GM21529 (cell line): ENCODE results near the gene AVPI1.
"Not testable (repeated sequence)": the region's sequence is repeated elsewhere in the genome, so short reads cannot be mapped to it uniquely, and the experiment has no call there.

Experiments
- ATAC-seq: cut with Tn5 transposase; IDR thresholded peaks from one replicate; pipeline ENCODE4 v1.9.1; 2021; ENCODE audit not compliant: unreplicated experiment

The AVPI1 gene

GRCh38 chr10:97683556-97684367, 3.3 kb downstream of the AVPI1 start:
- no peak for ATAC-seq

GRCh38 chr10:97682042-97682441, 5.0 kb downstream of the AVPI1 start:
- no peak for ATAC-seq

DNA sequence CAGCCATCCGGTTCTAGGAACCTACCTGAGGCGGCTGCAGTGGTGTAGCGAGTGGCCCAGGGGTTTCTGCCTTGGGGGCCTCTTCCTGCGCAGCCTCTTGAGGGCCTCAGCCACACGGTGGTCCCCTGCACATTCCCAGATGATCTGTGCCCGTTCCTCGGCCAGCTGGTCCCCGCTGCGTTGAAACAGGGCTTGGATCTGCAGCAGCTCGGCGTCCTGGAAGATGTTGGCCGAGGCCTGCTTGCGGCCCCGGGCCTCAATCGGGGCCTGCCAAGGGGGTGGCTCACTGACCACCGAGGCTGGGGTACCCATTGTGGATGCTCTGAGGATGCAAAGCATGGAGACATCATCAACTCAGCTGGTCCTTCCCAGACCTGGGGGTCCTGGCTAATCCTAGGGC, 7.4 kb downstream of the AVPI1 start:
- no peak for ATAC-seq

DNA sequence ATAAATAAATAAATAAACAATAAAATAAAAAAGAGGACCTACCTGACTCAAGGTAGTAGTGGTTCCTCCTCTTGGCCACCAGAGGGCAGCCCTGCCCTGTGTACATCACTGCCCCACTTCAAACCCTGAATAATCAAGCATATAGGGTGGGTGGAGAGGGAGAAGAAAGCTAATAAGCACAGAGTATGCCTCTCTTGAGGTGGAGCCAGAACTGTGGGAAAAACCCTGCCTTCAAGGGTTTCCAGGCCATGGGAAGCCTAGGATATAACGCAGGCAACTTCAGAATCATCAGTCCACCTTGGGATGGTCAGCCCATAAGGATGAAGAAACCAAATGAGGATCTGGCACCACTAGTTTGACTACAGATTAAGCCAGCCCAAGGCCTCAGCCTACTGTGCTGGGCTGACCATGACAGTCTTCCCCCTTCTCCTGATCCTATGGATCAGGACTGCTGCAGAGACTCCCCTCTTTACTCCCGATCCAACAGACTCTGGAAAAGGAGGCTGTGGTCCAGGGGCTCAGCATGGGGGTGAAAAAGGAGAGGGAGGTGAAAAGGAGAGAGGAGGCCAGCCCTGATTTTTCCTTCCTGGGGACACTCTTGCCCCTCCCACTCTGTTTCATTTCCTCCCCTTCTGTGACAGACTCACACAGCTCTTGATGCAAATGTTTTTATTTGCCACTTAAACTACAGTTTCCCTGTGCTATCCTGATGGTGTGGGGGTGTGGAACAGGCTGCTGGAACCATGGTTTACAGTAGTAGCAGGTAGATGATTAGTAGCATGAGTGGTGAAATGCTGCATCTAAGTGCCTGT, 10.1 kb downstream of the AVPI1 start:
- ATAC-seq: peak; percentile 79

DNA sequence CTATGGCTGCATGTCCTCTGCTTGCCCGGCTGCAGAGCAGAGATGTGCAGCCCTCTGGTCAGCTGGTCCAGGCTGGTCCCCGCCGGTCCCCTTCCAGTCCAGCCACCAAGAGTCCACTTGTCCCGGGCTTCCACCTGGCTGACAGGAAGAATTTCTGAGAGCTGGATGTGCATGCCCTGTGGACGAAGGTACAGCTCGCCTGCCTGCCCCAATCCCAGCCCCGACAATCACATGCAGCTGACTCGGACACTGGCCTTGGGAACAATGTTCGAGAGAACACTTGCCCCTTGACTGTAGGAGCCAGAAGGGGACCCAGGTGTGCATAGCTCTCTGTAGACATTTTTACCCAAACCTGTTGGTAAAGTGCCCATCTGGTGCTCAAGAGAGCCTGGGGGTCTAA, 11.8 kb downstream of the AVPI1 start:
- no peak for ATAC-seq

DNA sequence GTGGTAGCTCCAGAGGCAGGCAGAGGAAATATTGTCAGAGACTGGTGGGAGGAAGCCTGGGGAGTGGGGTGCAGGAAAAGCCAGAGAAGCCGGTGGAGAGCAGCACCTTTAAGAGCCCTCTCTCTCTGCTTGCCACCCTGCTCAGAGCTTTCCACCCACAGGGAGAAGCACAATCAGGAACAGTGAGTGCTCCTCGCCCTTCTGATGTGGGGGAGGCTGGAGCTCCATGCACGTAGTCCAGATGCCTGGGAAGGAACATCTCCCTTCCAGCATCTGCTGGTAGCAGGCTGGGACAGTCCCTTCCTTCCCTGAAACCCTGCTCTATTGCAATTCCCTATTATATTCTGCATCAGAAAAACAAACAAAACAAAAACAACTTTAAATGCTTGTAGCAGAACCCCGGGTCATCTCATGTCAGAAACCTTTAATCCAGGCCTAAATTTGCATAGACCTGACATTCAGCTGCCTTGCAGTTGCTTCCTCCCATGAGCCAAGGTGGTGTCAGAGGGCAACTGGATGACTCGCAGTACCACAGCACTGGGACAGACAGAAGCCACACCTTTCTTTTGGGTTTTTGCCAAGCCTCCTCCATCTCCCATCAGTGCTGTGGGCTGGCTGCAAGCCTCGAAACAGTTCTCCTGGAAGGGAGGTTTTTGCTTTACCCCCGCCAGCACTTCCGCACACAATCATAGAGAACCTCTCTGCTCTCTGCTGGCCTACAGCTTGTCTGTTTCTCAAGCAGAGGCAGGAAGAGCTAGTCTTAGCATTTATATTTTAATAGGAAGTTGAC, 13.1 kb downstream of the AVPI1 start:
- no peak for ATAC-seq

DNA sequence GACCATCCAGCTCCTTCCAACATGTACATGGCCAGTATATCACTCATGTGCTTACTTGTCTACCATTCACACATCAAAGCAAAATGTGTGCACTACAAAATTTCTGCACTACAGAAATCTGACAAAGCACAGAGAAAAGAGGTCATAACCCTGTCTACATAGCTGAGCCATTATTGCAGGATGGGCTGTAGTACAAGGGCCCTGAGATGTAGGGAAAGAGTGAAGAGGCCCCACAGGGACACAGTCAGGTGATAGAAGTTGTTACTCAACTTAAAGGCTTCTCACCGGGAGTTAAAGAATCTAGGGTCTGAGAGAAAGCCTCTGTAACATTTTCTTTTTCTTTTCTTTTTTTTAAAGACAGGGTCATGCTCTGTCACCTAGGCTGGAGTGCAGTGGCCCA, 17.5 kb downstream of the AVPI1 start:
- ATAC-seq: no peak

GRCh38 chr10:97667463-97667862, 19.6 kb downstream of the AVPI1 start:
- ATAC-seq: no peak

GRCh38 chr10:97666992-97667391, 20.0 kb downstream of the AVPI1 start:
- no peak for ATAC-seq

DNA sequence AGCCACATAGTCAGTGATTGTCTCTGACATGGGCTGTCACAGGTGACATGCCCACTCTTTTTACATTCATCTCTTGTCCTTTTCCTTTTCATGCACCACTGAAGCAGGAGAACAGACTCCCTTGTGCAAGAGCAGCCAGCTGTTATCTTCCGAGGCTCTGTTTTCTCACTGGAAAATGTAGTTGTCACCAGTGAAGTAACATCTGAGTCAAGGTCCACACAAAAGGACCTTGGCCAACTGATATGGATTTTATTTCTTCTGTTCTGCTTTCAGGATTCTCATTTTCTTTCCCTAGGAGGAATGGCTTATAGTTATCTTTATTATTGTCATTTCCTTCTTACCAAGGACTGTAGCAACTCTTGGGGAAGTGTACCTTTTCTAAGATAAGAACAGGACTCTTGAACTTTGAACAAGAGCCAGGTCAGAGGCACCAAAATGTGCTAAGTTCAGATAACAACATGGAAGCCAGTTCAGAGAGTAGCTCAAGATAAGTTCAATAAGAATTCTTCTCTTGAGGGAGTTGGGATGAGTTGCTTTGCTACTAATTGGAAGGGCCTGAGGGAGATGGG, 22.7 kb downstream of the AVPI1 start:
- ATAC-seq: no peak

DNA sequence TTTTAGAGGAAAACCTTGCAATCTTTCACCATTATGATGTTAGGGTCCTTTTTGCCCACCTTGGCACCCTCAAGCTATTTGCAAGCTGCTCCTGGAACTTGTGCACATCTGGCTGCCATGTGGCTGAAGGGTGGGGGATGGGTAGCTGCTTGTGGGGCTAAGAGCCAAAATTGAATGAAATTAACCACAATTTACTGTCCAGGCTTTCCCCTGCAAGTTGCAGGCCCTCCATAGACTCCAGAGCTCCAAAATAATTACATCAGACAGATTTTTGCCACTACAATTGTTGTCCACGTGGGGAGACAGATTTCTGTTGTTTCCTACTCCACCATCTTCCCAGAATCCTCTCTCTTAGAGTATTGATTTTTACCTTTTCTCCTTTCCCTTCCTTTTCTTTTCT, 27.5 kb downstream of the AVPI1 start:
- ATAC-seq: no peak

DNA sequence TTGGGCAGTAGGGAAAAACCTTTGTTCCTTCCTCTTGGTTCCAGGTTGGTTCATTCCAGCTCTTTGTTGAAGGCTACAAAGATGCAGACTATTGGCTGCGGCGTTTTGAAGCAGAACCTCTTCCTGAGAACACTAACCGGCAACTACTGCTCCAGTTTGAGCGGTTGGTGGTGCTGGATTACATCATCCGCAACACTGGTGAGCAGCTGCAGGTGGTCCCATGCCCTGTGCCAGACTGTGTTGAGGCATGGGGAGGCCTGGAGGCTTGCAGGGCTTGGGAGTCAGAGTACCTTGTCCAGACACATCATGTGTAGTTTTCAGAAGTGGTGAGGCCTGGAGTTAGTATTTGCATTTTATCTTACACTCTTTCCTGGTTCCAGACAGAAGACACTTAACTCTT, 30.3 kb downstream of the AVPI1 start:
- ATAC-seq: no peak

- ATAC-seq: no peak
Measured at GRCh38 chr10:97651773-97652172, 35.3 kb downstream of the AVPI1 start.

DNA sequence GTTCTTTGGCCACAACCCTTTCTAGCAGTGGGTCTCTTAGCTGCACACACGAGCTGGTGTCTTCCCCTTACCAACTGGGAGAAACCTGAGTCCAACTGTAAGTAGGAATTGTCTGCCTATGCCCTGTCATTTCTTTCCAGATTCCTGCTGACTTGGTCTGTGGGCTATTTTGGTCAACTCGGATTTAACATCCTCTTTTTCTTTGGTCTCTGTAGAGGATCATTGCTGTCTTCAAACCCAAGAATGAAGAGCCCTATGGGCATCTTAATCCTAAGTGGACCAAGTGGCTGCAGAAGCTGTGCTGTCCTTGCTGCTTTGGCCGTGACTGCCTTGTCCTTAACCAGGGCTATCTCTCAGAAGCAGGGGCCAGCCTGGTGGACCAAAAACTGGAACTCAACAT, 36.3 kb downstream of the AVPI1 start:
- ATAC-seq: no peak

- not testable (repeated sequence) for ATAC-seq
Measured at GRCh38 chr10:97649405-97649750, 37.7 kb downstream of the AVPI1 start.

GRCh38 chr10:97648562-97649404, 38.3 kb downstream of the AVPI1 start:
- ATAC-seq: peak; percentile 94

DNA sequence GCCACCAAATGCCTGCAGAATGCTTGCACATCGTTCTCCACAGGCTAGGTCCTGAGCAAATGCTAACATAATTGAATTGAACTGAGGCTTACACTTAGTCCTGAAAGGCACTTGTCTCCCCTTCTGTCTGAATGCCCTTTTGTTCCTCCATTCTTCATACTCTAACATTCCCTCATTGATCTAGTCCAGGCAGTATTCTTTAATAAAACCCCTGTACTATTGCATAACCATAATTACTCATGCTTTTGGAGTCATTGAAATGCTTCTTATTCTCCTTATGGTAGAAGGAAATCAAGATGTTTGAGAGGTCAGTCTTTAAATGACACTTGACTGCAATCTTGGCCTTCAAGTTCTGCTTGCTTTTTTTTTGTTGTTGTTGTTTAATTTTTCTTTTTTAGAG, 39.5 kb downstream of the AVPI1 start:
- ATAC-seq: no peak

- no peak for ATAC-seq
Measured at GRCh38 chr10:97644936-97645335, 42.1 kb downstream of the AVPI1 start.

- no peak for ATAC-seq
Measured at GRCh38 chr10:97643441-97643985, 43.5 kb downstream of the AVPI1 start.
